Heart left ventricle (tissue), 16 donors: ENCODE data around the gene TXNDC16. TPM values are rescaled to one million over a fixed set of nuclear protein-coding genes. Genes with fewer than 3 reads are reported as not detected.

Source experiments
- ATAC-seq, 4 donors: fragments of 200-7000 bp; cut with Tn5 transposase; one replicate each; pipeline ENCODE4 v1.9.1; 2020 to 2022; ENCODE audit warnings: moderate library complexity in 4 of 4, mild to moderate bottlenecking in 3 of 4, moderate number of reproducible peaks in 1 of 4
- DNase-seq, 5 donors: peaks; one replicate each; pipeline ENCODE4 v3.0.0-alpha.2; 2020
- H3K27ac ChIP-seq, 12 donors: fragments of 200-600 bp; sonication (generic) in 4 of 12; one replicate each; pipeline versions ENCODE4 v1.5.0 to v1.8.0; 2016 to 2022; ENCODE audit warnings: mild to moderate bottlenecking in 2 of 12
- H3K27me3 ChIP-seq, 9 donors: fragments of 200-600 bp; sonication (generic) in 2 of 9; one replicate each; pipeline versions ENCODE4 v1.5.1 to v1.8.0; 2016 to 2022; ENCODE audit warnings: mild to moderate bottlenecking in 3 of 9
- H3K36me3 ChIP-seq, 9 donors: fragments of 200-600 bp; sonication (generic) in 2 of 9; one replicate each; pipeline versions ENCODE4 v1.5.0 to v1.8.0; 2018 to 2022; ENCODE audit warnings: mild to moderate bottlenecking in 2 of 9
- H3K4me1 ChIP-seq, 12 donors: fragments of 200-600 bp; sonication (generic) in 4 of 12; one replicate each; pipeline versions ENCODE4 v1.5.0 to v1.8.0; 2016 to 2022; ENCODE audit warnings: mild to moderate bottlenecking in 3 of 12
- H3K4me3 ChIP-seq, 12 donors: fragments of 200-600 bp; sonication (generic) in 4 of 12; one replicate each; pipeline versions ENCODE4 v1.5.0 to v1.8.0; 2017 to 2022; ENCODE audit warnings: mild to moderate bottlenecking in 9 of 12, moderate library complexity in 4 of 12
- H3K9me3 ChIP-seq, 12 donors: fragments of 200-600 bp; sonication (generic) in 4 of 12; one replicate each; pipeline versions ENCODE4 v1.5.0 to v1.8.0; 2016 to 2022; ENCODE audit warnings: mild to moderate bottlenecking in 1 of 12
- POLR2A ChIP-seq, 2 donors: fragments of 450-650 bp; IDR thresholded peaks; one replicate each; pipeline ENCODE4 v1.6.1; 2017; ENCODE audit warnings: antibody characterized with exemption in 2 of 2, mild to moderate bottlenecking in 2 of 2, moderate library complexity in 2 of 2
- WGBS, 4 donors: extraction: QIAGEN DNeasy Blood & Tissue Kit in 2 of 4; methylation state at CpG; one replicate each; pipeline versions ENCODE4 v1.1.5 to v1.1.7; 2013 to 2018; 5-methylcytosine and 5-hydroxymethylcytosine counted together
- intact Hi-C, 10 donors: fragments of 100-400 bp; cut with DNase I; formaldehyde crosslinking; loops; one replicate each; pipeline versions ENCODE4 v1.11.1 to v1.14.2; 2022
- polyA plus RNA-seq, 2 donors: library from polyadenylated mRNA; stranded (reverse); fragments of 200-250 nt; gene quantifications; one replicate each; pipeline ENCODE4 v1.2.3, GENCODE V29; 2013
- total RNA-seq, 9 donors: library from RNA; depleted of rRNA in 2 of 9; stranded (reverse); fragments of >200 nt in 2 of 9; fragmentation: NEBNext Ultra II Directional in 3 of 9; extraction: Animal tissue kit (Norgen Biotek cat#: 25700) in 3 of 9; gene quantifications; one replicate each; pipeline versions ENCODE4 v1.1.0 to v1.2.4, GENCODE V29; 2016 to 2023
- TF ChIP-seq, protein P1 (sequence below), 12 donors: fragments of 200-600 bp; sonication (generic) in 4 of 12; IDR thresholded peaks; one replicate each; pipeline versions ENCODE4 v1.5.0 to v1.8.0; 2018 to 2022; ENCODE audit warnings: antibody characterized with exemption in 12 of 12, mild to moderate bottlenecking in 5 of 12
- donor health status: ischemic (EF 13 %, LVEDD 7.1; RV severe dilation, severe dysfunction).
- donor health status: healthy with polysubstance abuse.
- donor health status: DM: no; HTN: yes; CAD: no.
- donor health status: DM: no; HTN: no; CAD: no.
- donor health status: ischemic (EF 25% LVEDD 6.9; RV normal size, moderate dysfunction).
- donor health status: ischemic (EF 25% LVEDD 5.7; RV mildly dilated, moderate dysfunction).
- donor health status: healthy.
- donor health status: DM: yes; HTN: yes; CAD: no.
- donor health status: ischemic (EF 35%, LVEDD 5.7; RV mildly dilated, moderate dysfunction).
- donor health status: nonischemic (EF 11% LVEDD 7.7; RV severe dilation, severe dysfunction).
- donor health status: DM: yes; HTN: yes; CAD: no.
- donor health status: PGD.
- donor health status: ischemic (EF 29% LVEDD 5.4; RV normal size, mild dysfunction).
- donor health status: nonischemic (EF 23%, LVEDD 6.1; RV moderate dilation, normal function).

Gene TXNDC16
- total and polyA plus RNA-seq, 11 donors: 0.72 to 7.1 (median 3.9) TPM

DNA sequence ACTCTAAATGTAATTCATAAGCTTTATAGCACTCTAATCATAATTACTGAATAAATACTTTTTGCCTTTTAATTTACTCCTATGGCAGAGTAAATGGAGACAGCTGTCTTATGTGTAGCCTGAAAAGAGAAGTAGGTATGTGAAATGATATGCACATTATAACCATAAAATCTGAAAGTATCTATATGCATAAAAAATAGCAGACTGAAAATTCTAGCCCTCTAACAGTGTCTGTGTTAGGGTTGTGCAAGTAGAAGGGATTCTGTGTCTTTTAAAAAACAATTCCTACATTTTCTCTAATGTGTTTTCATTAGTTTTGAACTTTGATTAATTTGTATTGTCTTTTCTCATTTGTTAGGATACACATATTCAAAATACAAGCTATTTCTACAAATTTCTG is 94.9 kb downstream of the TXNDC16 start:
- Histone ChIP-seq H3K36me3 (peaks cover 0 to 25% (median 4%) of the 10 kb centered on the region in 9 donors), H3K27ac (no peak overlapping the region), H3K4me1 (peaks cover 0 to 7% (median 0%) of the 10 kb centered on the region in 12 donors), H3K4me3 (no peak overlapping the region), H3K9me3 (peaks cover 0 to 10% (median 0%) of the 10 kb centered on the region in 12 donors), H3K27me3 (no peaks in the 10 kb centered on the region)
- DNase-seq: no peak
- TF ChIP-seq, protein P1, sequence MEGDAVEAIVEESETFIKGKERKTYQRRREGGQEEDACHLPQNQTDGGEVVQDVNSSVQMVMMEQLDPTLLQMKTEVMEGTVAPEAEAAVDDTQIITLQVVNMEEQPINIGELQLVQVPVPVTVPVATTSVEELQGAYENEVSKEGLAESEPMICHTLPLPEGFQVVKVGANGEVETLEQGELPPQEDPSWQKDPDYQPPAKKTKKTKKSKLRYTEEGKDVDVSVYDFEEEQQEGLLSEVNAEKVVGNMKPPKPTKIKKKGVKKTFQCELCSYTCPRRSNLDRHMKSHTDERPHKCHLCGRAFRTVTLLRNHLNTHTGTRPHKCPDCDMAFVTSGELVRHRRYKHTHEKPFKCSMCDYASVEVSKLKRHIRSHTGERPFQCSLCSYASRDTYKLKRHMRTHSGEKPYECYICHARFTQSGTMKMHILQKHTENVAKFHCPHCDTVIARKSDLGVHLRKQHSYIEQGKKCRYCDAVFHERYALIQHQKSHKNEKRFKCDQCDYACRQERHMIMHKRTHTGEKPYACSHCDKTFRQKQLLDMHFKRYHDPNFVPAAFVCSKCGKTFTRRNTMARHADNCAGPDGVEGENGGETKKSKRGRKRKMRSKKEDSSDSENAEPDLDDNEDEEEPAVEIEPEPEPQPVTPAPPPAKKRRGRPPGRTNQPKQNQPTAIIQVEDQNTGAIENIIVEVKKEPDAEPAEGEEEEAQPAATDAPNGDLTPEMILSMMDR (IDR thresholded peaks at IDR 0.05): no peak
- no peak for TF ChIP-seq POLR2A (IDR thresholded peaks at IDR 0.05)
- intact Hi-C loops: no loop called here
- no peak for ATAC-seq

DNA sequence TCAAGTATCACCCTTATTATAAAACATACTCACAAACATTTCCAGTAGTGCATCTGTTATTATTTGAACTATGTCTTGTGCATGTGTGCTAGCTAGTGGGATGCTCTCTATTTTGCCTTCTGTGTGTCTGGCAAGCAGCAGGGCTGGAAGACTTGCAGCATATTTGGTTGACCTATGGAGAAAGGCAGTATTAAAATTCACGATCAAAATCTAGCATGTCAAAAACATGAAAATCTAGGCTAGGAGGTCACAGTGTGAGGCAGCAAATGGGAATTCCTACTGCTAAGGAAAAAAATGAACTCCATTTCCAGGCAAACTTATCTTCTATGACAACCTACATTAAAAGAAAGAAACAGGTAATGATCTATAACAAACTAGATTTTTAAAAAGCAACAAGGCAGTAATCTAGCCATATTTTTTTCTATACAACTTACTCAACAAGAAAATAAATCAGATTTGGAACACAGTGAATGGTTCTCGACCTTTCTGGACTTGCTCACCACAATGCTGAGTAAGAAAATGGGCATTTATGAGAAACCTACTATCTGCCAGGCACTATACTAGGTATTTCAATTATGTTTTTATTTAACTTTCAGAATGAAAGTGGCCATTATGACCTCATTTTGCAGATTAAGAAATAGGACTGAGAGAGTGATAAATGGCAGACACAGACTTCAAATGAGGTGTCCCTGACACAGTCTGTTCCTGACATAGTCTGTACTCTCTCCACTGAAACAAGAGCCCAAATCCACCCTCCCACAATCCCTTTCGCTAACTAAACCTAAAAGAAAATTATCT is 96.8 kb downstream of the TXNDC16 start:
- H3K9me3 ChIP-seq: peaks cover 0 to 2% (median 0%) of the 10 kb centered on the region in 12 donors
- ATAC-seq (no peak), DNase-seq (no peak)
- intact Hi-C loops: no loop called here
- TF ChIP-seq POLR2A (IDR thresholded peaks at IDR 0.05): no peak
- TF ChIP-seq, protein P1 (IDR thresholded peaks at IDR 0.05): no peak
- no peak overlapping the region for H3K27ac ChIP-seq
- H3K4me3 ChIP-seq: no peak overlapping the region
- WGBS, 4 donors: 92 to 96% (median 93%) methylated on average over 3 of the region's 3 CpGs
- H3K27me3 ChIP-seq: no peaks in the 10 kb centered on the region
- H3K36me3 ChIP-seq: peaks cover 0 to 23% (median 0%) of the 10 kb centered on the region in 9 donors
- H3K4me1 ChIP-seq: peaks cover 0 to 7% (median 0%) of the 10 kb centered on the region in 12 donors

DNA sequence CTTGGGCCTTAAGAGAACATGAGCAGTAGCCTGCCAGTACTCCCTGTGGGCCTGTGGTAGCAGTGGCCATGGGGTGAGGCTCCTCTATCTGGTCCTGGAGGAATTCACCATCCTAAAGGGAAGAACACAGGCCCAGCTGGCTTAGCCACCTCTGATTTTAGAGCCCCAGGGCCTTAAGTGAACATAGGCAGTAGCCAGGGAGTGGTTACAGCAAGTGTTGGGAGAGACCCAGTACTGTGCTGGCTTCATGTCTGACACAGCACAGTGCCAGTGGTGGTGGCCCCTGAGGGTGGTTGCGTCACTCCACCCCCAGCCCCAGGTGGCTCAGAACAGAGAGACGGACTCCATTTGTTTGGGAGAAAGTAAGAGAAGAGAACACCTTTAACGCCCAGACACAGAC is 105.1 kb downstream of the TXNDC16 start:
- H3K4me1 ChIP-seq: no peaks in the 10 kb centered on the region
- DNase-seq (no peak), ATAC-seq (no peak)
- no peak overlapping the region for H3K27ac ChIP-seq
- intact Hi-C loops: no loop called here
- TF ChIP-seq POLR2A (IDR thresholded peaks at IDR 0.05): no peak
- TF ChIP-seq, protein P1 (IDR thresholded peaks at IDR 0.05): no peak
- H3K27me3 ChIP-seq: no peaks in the 10 kb centered on the region
- H3K9me3 ChIP-seq: peaks cover 0 to 19% (median 5%) of the 10 kb centered on the region in 12 donors
- peaks cover 0 to 8% (median 4%) of the 10 kb centered on the region in 9 donors for H3K36me3 ChIP-seq
- 93 to 100% (median 98%) methylated on average over 3 of the region's 3 CpGs for WGBS, 4 donors
- no peak overlapping the region for H3K4me3 ChIP-seq

DNA sequence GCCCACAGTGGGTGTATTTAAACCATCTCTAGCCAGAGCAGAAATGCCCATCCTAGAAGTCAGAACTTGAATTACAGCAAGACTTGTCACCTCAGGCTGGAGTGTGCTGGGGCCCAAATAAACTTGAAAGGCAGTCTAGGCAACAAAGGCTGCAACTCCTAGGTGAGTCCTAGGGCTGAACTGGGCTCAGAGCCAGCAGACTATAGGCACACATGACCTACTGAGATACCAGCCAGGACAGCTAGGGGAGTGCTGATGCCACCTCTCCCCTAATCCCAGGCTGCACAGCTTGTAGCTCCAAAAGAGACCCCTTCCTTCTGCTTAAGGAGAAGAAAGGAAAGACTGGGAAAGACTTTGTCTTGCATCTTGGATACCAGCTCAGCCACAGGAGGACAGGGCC is 106.0 kb downstream of the TXNDC16 start:
- Histone ChIP-seq H3K9me3 (peaks cover 0 to 19% (median 5%) of the 10 kb centered on the region in 12 donors), H3K27me3 (no peaks in the 10 kb centered on the region), H3K27ac (no peak overlapping the region), H3K4me3 (no peak overlapping the region), H3K36me3 (peaks cover 0 to 10% (median 4%) of the 10 kb centered on the region in 9 donors), H3K4me1 (no peaks in the 10 kb centered on the region)
- no peak for TF ChIP-seq POLR2A (IDR thresholded peaks at IDR 0.05)
- TF ChIP-seq, protein P1 (IDR thresholded peaks at IDR 0.05): no peak
- ATAC-seq (no peak), DNase-seq (no peak)
- intact Hi-C loops: no loop called here
